Gastrocnemius medialis (tissue), 4 donors: ENCODE measurements around the gene GABRB3. TPM values are rescaled to one million over a fixed set of nuclear protein-coding genes. Genes with fewer than 3 reads are reported as not detected.

ENCODE experiments used
- ATAC-seq, 2 donors: fragments of 150-250 bp; one replicate each; pipeline ENCODE4 v1.9.1; 2016
- DNase-seq, 2 donors: peaks; one replicate each; pipeline ENCODE4 v3.0.0-alpha.2; 2019
- H3K27ac ChIP-seq, 4 donors: fragments of 200-600 bp; sonication (generic); 1 replicate in 1 of 4; 2 replicates in 3 of 4; pipeline ENCODE4 v1.5.1; 2016 to 2018; ENCODE audit warnings: mild to moderate bottlenecking in 2 of 4, moderate library complexity in 1 of 4
- H3K27me3 ChIP-seq, 3 donors: fragments of 200-600 bp; sonication (generic) in 2 of 3; 1 replicate in 1 of 3; 2 replicates in 2 of 3; pipeline versions ENCODE4 v1.5.1 to v1.6.0; 2016 to 2019; ENCODE audit warnings: mild to moderate bottlenecking in 1 of 3, moderate library complexity in 1 of 3
- H3K36me3 ChIP-seq, 2 donors: fragments of 200-600 bp; sonication (generic) in 1 of 2; one replicate each; pipeline ENCODE4 v1.5.1; 2017 to 2018
- H3K4me1 ChIP-seq, 2 donors: fragments of 200-600 bp; sonication (generic) in 1 of 2; one replicate each; pipeline ENCODE4 v1.5.1; 2016 to 2017; ENCODE audit warnings: mild to moderate bottlenecking in 2 of 2
- H3K4me3 ChIP-seq, 4 donors: fragments of 200-600 bp; sonication (generic) in 3 of 4; 1 replicate in 1 of 4; 2 replicates in 3 of 4; pipeline ENCODE4 v1.5.1; 2016 to 2019; ENCODE audit warnings: mild to moderate bottlenecking in 2 of 4
- H3K9me3 ChIP-seq, 3 donors: fragments of 200-600 bp; sonication (generic) in 2 of 3; 1 replicate in 1 of 3; 2 replicates in 2 of 3; pipeline ENCODE4 v1.5.1; 2016 to 2019
- CTCF ChIP-seq, 5 experiments: fragments of 450-650 bp in 3 of 5; fragments of 200-600 bp in 2 of 5; sonication (generic) in 2 of 5; IDR thresholded peaks in 4 of 5; conservative IDR thresholded peaks in 1 of 5; 1 replicate in 4 of 5; 2 replicates in 1 of 5; pipeline ENCODE4 v1.5.1; 2016 to 2019; ENCODE audit warnings: antibody characterized with exemption in 5 of 5, mild to moderate bottlenecking in 3 of 5, moderate library complexity in 3 of 5
- POLR2A ChIP-seq, 2 donors: fragments of 450-650 bp; IDR thresholded peaks; one replicate each; pipeline ENCODE4 v1.6.1; 2017; ENCODE audit warnings: antibody characterized with exemption in 2 of 2, mild to moderate bottlenecking in 2 of 2, moderate library complexity in 2 of 2
- in situ Hi-C, 4 donors: fragments of 200-750 bp; cut with MboI; loops; one replicate each; pipeline versions ENCODE4 v1.15.0 to v1.8.0; 2017; ENCODE audit warnings: low sequenced_read_pairs in 4 of 4
- intact Hi-C: fragments of 100-400 bp; cut with DNase I; formaldehyde crosslinking; loops from one replicate; pipeline ENCODE4 v1.15.1; 2023; ENCODE audit warnings: low total_unique reads
- total RNA-seq, 4 donors: library from RNA; depleted of rRNA; stranded (reverse); fragments of >200 nt; gene quantifications; one replicate each; pipeline versions ENCODE4 v1.1.0 to v1.2.3, GENCODE V29; 2016

GABRB3 gene
- under 1 TPM; 0.23 to 0.91 (median 0.35) TPM for total RNA-seq

DNA sequence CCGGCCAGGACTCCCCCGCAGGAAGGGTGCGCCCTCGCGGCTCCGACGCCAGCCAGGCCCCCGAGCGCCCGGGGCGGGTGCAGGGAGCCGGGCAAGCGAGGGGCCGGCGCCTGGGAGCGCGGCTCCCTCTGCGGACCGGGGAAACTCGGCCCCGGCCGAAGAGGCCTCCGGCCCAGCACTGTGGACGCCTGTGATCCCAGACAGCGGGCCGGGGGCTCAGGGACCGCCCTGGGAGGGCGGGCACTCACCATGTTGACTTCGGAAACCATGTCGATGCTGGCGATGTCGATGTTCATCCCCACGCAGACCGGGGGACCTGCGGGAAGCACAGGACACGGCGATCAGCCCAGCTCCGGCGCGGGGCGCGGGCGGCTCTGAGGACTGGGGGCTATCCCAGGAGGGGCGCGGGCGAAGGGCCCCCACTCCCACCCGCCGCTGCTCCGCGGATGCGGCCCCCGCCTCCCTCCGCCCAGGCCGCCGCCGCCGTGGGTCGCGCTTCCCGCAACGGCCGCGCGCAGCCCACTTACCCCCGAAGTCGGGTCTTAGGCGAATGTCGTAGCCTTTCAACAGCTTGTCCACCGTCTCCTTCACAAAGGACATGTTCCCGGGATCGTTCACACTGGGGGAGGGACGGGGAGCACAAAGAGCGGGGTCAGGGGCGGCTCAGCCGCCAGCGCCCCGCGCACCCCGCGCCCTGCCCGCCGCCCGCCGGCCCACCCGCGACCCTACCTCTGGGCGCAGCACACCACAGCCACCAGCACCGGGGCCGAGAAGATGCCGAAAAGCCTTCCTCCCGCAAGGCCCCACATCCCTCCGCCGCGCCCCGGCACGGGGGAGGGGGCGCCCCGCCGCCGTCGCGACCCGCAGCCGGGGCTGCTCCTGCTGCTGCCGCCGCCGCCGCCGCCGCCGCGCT, at the start of gene GABRB3:
GABRB3 (minus strand) TSS at position 913 of the 913 bp plus-strand sequence.
- intact Hi-C loops: no loop called here
- Histone ChIP-seq H3K36me3 (no peaks in the 10 kb centered on the region), H3K27ac (no peak within 1 kb of the TSS), H3K27me3 (peaks cover 23 to 45% (median 24%) of the 10 kb centered on the region in 3 donors), H3K4me3 (peak within 1 kb of the TSS in 2 of 4 donors; percentile 17 to 21), H3K9me3 (no peaks in the 10 kb centered on the region), H3K4me1 (no peaks in the 10 kb centered on the region)
- ATAC-seq: no peak
- in situ Hi-C loops: no loop called here
- DNase-seq: no peak
- TF ChIP-seq POLR2A (IDR thresholded peaks at IDR 0.05): no peak
- no peak for TF ChIP-seq CTCF (IDR thresholded peaks at IDR 0.05 in 4 of 5, conservative IDR thresholded peaks at IDR 0.05 in 1 of 5)

DNA sequence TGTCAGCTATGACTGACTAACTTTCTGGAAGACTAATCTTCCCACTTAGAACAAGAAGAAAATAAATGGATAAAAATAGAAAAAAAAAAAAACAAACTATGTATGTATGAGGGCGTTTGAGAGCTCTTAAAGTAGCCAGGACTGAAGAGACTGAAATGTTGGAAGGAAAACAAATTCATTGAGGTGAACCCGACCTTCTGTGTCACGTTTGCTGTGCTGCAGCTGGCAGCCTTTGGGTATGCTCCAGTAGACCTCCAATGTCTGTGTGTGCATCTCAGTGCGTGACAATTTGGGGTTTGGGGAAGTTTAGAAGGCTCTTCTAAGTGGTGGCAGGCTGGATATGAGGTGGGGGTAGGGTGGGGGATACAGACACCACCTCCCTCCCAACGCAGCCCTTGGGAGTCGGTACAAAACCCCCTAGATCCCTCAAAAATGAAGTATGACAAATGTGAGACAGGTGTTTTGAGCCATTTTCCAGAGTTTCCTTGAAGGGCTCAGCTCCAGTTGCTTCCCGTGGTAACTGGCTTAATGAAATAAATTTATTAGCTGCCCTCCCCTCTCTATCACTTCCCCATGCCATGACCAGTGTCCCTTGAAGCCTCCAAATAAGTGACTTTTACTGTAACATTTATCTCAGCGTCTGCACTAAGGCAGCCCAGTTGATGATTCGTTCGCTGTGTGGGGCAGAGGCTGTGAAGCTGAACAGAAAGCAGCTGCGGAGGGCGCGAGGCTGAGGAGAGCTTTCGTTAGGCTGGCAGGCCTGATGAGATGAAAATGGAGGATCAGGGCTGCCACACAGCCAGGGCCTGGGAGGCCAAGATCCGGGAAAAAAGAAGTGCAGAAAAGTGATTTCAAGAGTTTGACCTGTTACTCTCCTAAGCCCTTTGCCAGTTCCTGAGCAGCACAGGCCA, 34.9 kb upstream of the GABRB3 start:
- intact Hi-C loops: no loop called here
- no peak for ATAC-seq

GRCh38 chr15:26806574-26806973, 33.7 kb upstream of the GABRB3 start:
- intact Hi-C loops: no loop called here
- TF ChIP-seq POLR2A (IDR thresholded peaks at IDR 0.05) (no peak), CTCF (IDR thresholded peaks at IDR 0.05 in 4 of 5, conservative IDR thresholded peaks at IDR 0.05 in 1 of 5) (no peak)
- ATAC-seq: no peak

More for the DNA sequence above, 34.9 kb upstream of the GABRB3 start:
- H3K27ac ChIP-seq: no peak overlapping the region
- H3K27me3 ChIP-seq: no peaks in the 10 kb centered on the region
- no peaks in the 10 kb centered on the region for H3K9me3 ChIP-seq
- DNase-seq: no peak
- H3K36me3 ChIP-seq: no peaks in the 10 kb centered on the region
- TF ChIP-seq POLR2A (IDR thresholded peaks at IDR 0.05): no peak
- TF ChIP-seq CTCF (IDR thresholded peaks at IDR 0.05 in 4 of 5, conservative IDR thresholded peaks at IDR 0.05 in 1 of 5): no peak
- H3K4me3 ChIP-seq: no peak overlapping the region
- in situ Hi-C loops: no loop called here
- H3K4me1 ChIP-seq: no peaks in the 10 kb centered on the region

DNA sequence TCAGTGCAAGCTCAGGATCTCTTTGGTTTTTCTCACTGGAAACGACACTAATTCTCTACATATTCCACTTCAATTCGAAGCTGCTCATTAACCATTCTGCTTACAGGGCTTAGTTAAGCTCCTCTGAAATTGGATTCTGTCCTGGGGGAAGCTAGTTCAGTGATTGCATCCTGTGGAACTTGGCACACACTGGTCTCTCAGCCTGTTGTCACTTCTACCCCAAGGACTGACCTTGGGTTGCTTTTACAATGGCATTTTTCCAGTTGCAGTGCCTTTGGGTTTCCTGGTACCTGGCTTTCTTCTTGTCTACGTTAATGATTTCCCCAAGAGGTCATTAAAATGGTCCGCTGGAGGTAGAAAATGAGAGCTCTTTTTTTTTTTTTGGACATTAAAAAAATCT, 33.3 kb upstream of the GABRB3 start:
- Histone ChIP-seq H3K36me3 (no peaks in the 10 kb centered on the region), H3K9me3 (no peaks in the 10 kb centered on the region), H3K4me1 (no peaks in the 10 kb centered on the region), H3K4me3 (no peak overlapping the region), H3K27me3 (no peaks in the 10 kb centered on the region), H3K27ac (no peak overlapping the region)
- ATAC-seq (no peak), DNase-seq (no peak)
- TF ChIP-seq POLR2A (IDR thresholded peaks at IDR 0.05) (no peak), CTCF (IDR thresholded peaks at IDR 0.05 in 4 of 5, conservative IDR thresholded peaks at IDR 0.05 in 1 of 5) (no peak)
- in situ Hi-C loops: no loop called here
- intact Hi-C loops: no loop called here

More at GRCh38 chr15:26806574-26806973, 33.7 kb upstream of the GABRB3 start:
- in situ Hi-C loops: no loop called here
- H3K4me3 ChIP-seq: no peak overlapping the region
- no peak overlapping the region for H3K27ac ChIP-seq
- no peaks in the 10 kb centered on the region for H3K36me3 ChIP-seq
- no peaks in the 10 kb centered on the region for H3K4me1 ChIP-seq
- no peak for DNase-seq
- no peaks in the 10 kb centered on the region for H3K9me3 ChIP-seq
- no peaks in the 10 kb centered on the region for H3K27me3 ChIP-seq
